Hepatocyte (in vitro differentiated cells): Measurements from ENCODE around the gene INMT.

Source experiments
- CTCF ChIP-seq: fragments of 200-600 bp; sonication (generic); IDR thresholded peaks from 2 replicates; pipeline ENCODE4 v1.5.1; 2016; ENCODE audit warnings: antibody characterized with exemption, mild to moderate bottlenecking; ENCODE audit not compliant: poor library complexity
- EZH2 ChIP-seq: fragments of 200-600 bp; sonication (generic); IDR thresholded peaks from 2 replicates; pipeline ENCODE4 v1.6.1; 2016; ENCODE audit warnings: antibody characterized with exemption, mild to moderate bottlenecking, borderline replicate concordance
- EZH2phosphoT487 ChIP-seq: fragments of 200-600 bp; sonication (generic); IDR thresholded peaks from one replicate; pipeline ENCODE4 v1.6.1; 2018; ENCODE audit warnings: antibody characterized with exemption, mild to moderate bottlenecking, low read depth, moderate library complexity; ENCODE audit not compliant: unreplicated experiment, severe bottlenecking

GRCh38 chr7:30744075-30744417 is 7.9 kb upstream of the INMT start:
- TF ChIP-seq EZH2 = no peak
- TF ChIP-seq CTCF = no peak
- TF ChIP-seq EZH2phosphoT487 = no peak
